ENCODE measurements around the gene HNRNPC. TPM values are rescaled to one million over a fixed set of nuclear protein-coding genes. Genes with fewer than 3 reads are reported as not detected.

Gene HNRNPC
- total RNA-seq, 4 donors from 2014 or later: 380 to 454 (median 419) TPM

GRCh38 chr14:21197418-21198205 lies 71.6 kb downstream of the HNRNPC start:
- 93 to 94% methylated on average over 2 of the region's 2 CpGs for WGBS, 2 donors
- intact Hi-C loops (cut with DNase I): no loop called here

GRCh38 chr14:21194597-21194996 lies 74.6 kb downstream of the HNRNPC start:
- no peak for DNase-seq
- Histone ChIP-seq H3K4me1 (no peaks in the 10 kb centered on the region), H3K27ac (no peak overlapping the region), H3K9me3 (no peaks in the 10 kb centered on the region), H3K4me3 (replicated peaks in 1 of 3) (no peak overlapping the region), H3K27me3 (no peaks in the 10 kb centered on the region), H3K36me3 (no peaks in the 10 kb centered on the region)
- intact Hi-C loops (cut with DNase I): no loop called here
- no peak for TF ChIP-seq CTCF (IDR thresholded peaks at IDR 0.05)
- no peak for TF ChIP-seq POLR2A (IDR thresholded peaks at IDR 0.05)

More at GRCh38 chr14:21197418-21198205, 71.6 kb downstream of the HNRNPC start:
- H3K27ac ChIP-seq: no peak overlapping the region
- no peaks in the 10 kb centered on the region for H3K9me3 ChIP-seq
- H3K4me3 ChIP-seq (replicated peaks in 1 of 3): no peak overlapping the region
- DNase-seq: no peak
- H3K27me3 ChIP-seq: no peaks in the 10 kb centered on the region
- TF ChIP-seq POLR2A (IDR thresholded peaks at IDR 0.05) (no peak), CTCF (IDR thresholded peaks at IDR 0.05) (no peak)
- H3K36me3 ChIP-seq: no peaks in the 10 kb centered on the region
- H3K4me1 ChIP-seq: no peaks in the 10 kb centered on the region

GRCh38 chr14:21192875-21193535 lies 76.2 kb downstream of the HNRNPC start:
- no peaks in the 10 kb centered on the region for H3K27me3 ChIP-seq
- no peak for DNase-seq
- no peak overlapping the region for H3K4me3 ChIP-seq (replicated peaks in 1 of 3)
- no peaks in the 10 kb centered on the region for H3K4me1 ChIP-seq
- intact Hi-C loops (cut with DNase I): no loop called here
- no peaks in the 10 kb centered on the region for H3K9me3 ChIP-seq
- H3K27ac ChIP-seq: no peak overlapping the region
- no peaks in the 10 kb centered on the region for H3K36me3 ChIP-seq
- no peak for TF ChIP-seq CTCF (IDR thresholded peaks at IDR 0.05)
- TF ChIP-seq POLR2A (IDR thresholded peaks at IDR 0.05): no peak
- WGBS, 2 donors: 81% methylated on average over 6 to 7 of the region's 7 CpGs

- Histone ChIP-seq H3K27ac (no peak overlapping the region), H3K9me3 (no peaks in the 10 kb centered on the region), H3K4me3 (replicated peaks in 1 of 3) (no peak overlapping the region), H3K4me1 (no peaks in the 10 kb centered on the region), H3K36me3 (no peaks in the 10 kb centered on the region), H3K27me3 (no peaks in the 10 kb centered on the region)
- intact Hi-C loops (cut with DNase I): no loop called here
- no peak for DNase-seq
- 11 to 20% methylated on average over 1 of the region's 1 CpG for WGBS, 2 donors
- TF ChIP-seq POLR2A (IDR thresholded peaks at IDR 0.05) (no peak), CTCF (IDR thresholded peaks at IDR 0.05) (no peak)
Observed at GRCh38 chr14:21192447-21192822, 76.8 kb downstream of the HNRNPC start.

- Histone ChIP-seq H3K27ac (no peak overlapping the region), H3K36me3 (no peaks in the 10 kb centered on the region), H3K4me1 (no peaks in the 10 kb centered on the region), H3K9me3 (no peaks in the 10 kb centered on the region), H3K4me3 (replicated peaks in 1 of 3) (no peak overlapping the region), H3K27me3 (no peaks in the 10 kb centered on the region)
- no peak for TF ChIP-seq CTCF (IDR thresholded peaks at IDR 0.05)
- TF ChIP-seq POLR2A (IDR thresholded peaks at IDR 0.05): no peak
- intact Hi-C loops (cut with DNase I): no loop called here
- peak; percentile 61 to 69 for DNase-seq
- 14 to 19% methylated on average over 2 to 14 of the region's 19 CpGs for WGBS, 2 donors
Observed at GRCh38 chr14:21191809-21192446, 77.3 kb downstream of the HNRNPC start.

Data from thyroid gland (tissue), 4 donors.